SK-N-SH (cell line): ENCODE measurements around the gene ZMYND15. TPM values are rescaled to one million over a fixed set of nuclear protein-coding genes. Genes with fewer than 3 reads are reported as not detected.

ENCODE experiments used
- CTCF ChIA-PET: fragments of 300-600, 350-600 bp; formaldehyde crosslinking; extraction: SDS; loops from one replicate; lab custom pipeline; 2021; lab: Yijun Ruan, JAX
- POLR2A ChIA-PET: fragments of 350-600 bp; sonication (Branson Sonifier 250); formaldehyde crosslinking; extraction: SDS; loops from one replicate; lab custom pipeline; 2020; ENCODE audit warnings: antibody characterized with exemption, inconsistent platforms; lab: Yijun Ruan, JAX
- DNase-seq: peaks from one replicate; pipeline ENCODE4 v3.0.0; 2012
- H2AFZ ChIP-seq: fragments of 200-600 bp; sonication (generic); 2 replicates; pipeline ENCODE4 v1.8.1; 2016; ENCODE audit warnings: antibody characterized with exemption, mild to moderate bottlenecking, low read depth
- H3F3A ChIP-seq: fragments of 200-600 bp; sonication (generic); replicated peaks from 2 replicates; pipeline ENCODE3; 2016; ENCODE audit warnings: antibody characterized with exemption, mild to moderate bottlenecking; ENCODE audit not compliant: insufficient read depth
- H3K27ac ChIP-seq, 2 experiments: fragments of 200-500 bp in 1 of 2; fragments of 200-600 bp in 1 of 2; sonication (Bioruptor generic) in 1 of 2; sonication (generic), shearing (Covaris generic) in 1 of 2; 2 replicates each; pipeline versions ENCODE4 v1.5.1 to v1.6.1; 2014 to 2016; ENCODE audit warnings: low read depth in 2 of 2, inconsistent platforms in 1 of 2, low read length in 1 of 2, mild to moderate bottlenecking in 1 of 2, mixed read lengths in 1 of 2
- H3K27me3 ChIP-seq: fragments of 200-600 bp; sonication (generic), shearing (Covaris generic); 2 replicates; pipeline ENCODE4 v1.6.1; 2016; ENCODE audit warnings: mixed run types; ENCODE audit not compliant: insufficient read depth
- H3K36me3 ChIP-seq, 2 experiments: fragments of 200-500 bp in 1 of 2; fragments of 200-600 bp in 1 of 2; sonication (Bioruptor generic) in 1 of 2; sonication (generic) in 1 of 2; replicated peaks in 1 of 2; 2 replicates each; pipeline versions ENCODE3 to v1.5.1; 2014 to 2016; ENCODE audit warnings: low read length in 1 of 2, mild to moderate bottlenecking in 1 of 2; ENCODE audit not compliant: insufficient read depth in 2 of 2, control insufficient read depth in 1 of 2
- H3K4me1 ChIP-seq, 2 experiments: fragments of 200-500 bp in 1 of 2; fragments of 200-600 bp in 1 of 2; sonication (Bioruptor generic) in 1 of 2; sonication (generic), shearing (Covaris generic) in 1 of 2; 2 replicates each; pipeline versions ENCODE4 v1.5.1 to v1.6.1; 2014 to 2016; ENCODE audit warnings: low read depth in 1 of 2, low read length in 1 of 2, mixed run types in 1 of 2; ENCODE audit not compliant: insufficient read depth in 2 of 2, control insufficient read depth in 1 of 2
- H3K4me2 ChIP-seq: fragments of 200-600 bp; sonication (generic), shearing (Covaris generic); 2 replicates; pipeline ENCODE4 v1.6.1; 2017; ENCODE audit warnings: mixed run types
- H3K4me3 ChIP-seq, 2 experiments: fragments of 200-500 bp in 1 of 2; fragments of 200-600 bp in 1 of 2; sonication (Bioruptor generic) in 1 of 2; sonication (generic), shearing (Covaris generic) in 1 of 2; 2 replicates each; pipeline versions ENCODE4 v1.5.1 to v1.8.1; 2014 to 2016; ENCODE audit warnings: low read depth in 2 of 2, inconsistent platforms in 1 of 2, low read length in 1 of 2, mild to moderate bottlenecking in 1 of 2, mixed read lengths in 1 of 2, moderate library complexity in 1 of 2
- H3K79me2 ChIP-seq: fragments of 200-600 bp; sonication (generic); 2 replicates; pipeline ENCODE4 v1.8.1; 2017; ENCODE audit warnings: mild to moderate bottlenecking; ENCODE audit not compliant: insufficient read depth
- H3K9ac ChIP-seq: fragments of 200-600 bp; sonication (generic); 2 replicates; pipeline ENCODE4 v1.6.1; 2017; ENCODE audit warnings: mixed run types
- H3K9me2 ChIP-seq: fragments of 200-600 bp; sonication (generic); 2 replicates; pipeline ENCODE4 v1.6.1; 2017; ENCODE audit warnings: mixed run types
- H3K9me3 ChIP-seq: fragments of 200-600 bp; sonication (generic); 2 replicates; pipeline ENCODE4 v1.6.1; 2017; ENCODE audit warnings: mixed run types, mild to moderate bottlenecking, moderate library complexity
- H4K20me1 ChIP-seq: fragments of 200-600 bp; sonication (generic); 2 replicates; pipeline ENCODE4 v1.6.1; 2017; ENCODE audit warnings: mild to moderate bottlenecking, mixed run types; ENCODE audit not compliant: insufficient read depth
- CHD2 ChIP-seq: fragments of 150-350 bp; IDR thresholded peaks from 2 replicates; pipeline ENCODE4 v1.6.1; 2018; ENCODE audit warnings: low read length; ENCODE audit not compliant: partially characterized antibody
- FOSL2 ChIP-seq: IDR thresholded peaks from 2 replicates; pipeline ENCODE4 v1.4.0; 2012; ENCODE audit warnings: low read depth, mild to moderate bottlenecking, moderate library complexity, borderline replicate concordance
- GABPA ChIP-seq: IDR thresholded peaks from 2 replicates; pipeline ENCODE4 v1.4.0; 2012; ENCODE audit warnings: low read depth, mild to moderate bottlenecking
- JUND ChIP-seq: IDR thresholded peaks from 2 replicates; pipeline ENCODE4 v1.4.0; 2012
- NFIC ChIP-seq: IDR thresholded peaks from 2 replicates; pipeline ENCODE4 v1.4.0; 2012; ENCODE audit warnings: borderline replicate concordance
- RAD21 ChIP-seq: IDR thresholded peaks from 2 replicates; pipeline ENCODE4 v1.6.1; 2012; ENCODE audit warnings: mild to moderate bottlenecking, low read length
- REST ChIP-seq: IDR thresholded peaks from 2 replicates; pipeline ENCODE4 v1.6.1; 2012; ENCODE audit warnings: mild to moderate bottlenecking, low read depth, low read length, moderate library complexity
- SIN3A ChIP-seq: IDR thresholded peaks from 2 replicates; pipeline ENCODE4 v1.6.1; 2012; ENCODE audit warnings: low read depth, mild to moderate bottlenecking, low read length, moderate library complexity, borderline replicate concordance
- TEAD4 ChIP-seq: IDR thresholded peaks from 2 replicates; pipeline ENCODE4 v1.4.0; 2012; ENCODE audit warnings: mild to moderate bottlenecking, borderline replicate concordance; ENCODE audit not compliant: insufficient read depth
- YY1 ChIP-seq: IDR thresholded peaks from 2 replicates; pipeline ENCODE4 v1.4.0; 2012; ENCODE audit warnings: low read depth, mild to moderate bottlenecking
- WGBS: methylation state at CpG from one replicate; pipeline ENCODE4 v1.1.6; 2017; ENCODE audit warnings: low lambda C conversion rate; 5-methylcytosine and 5-hydroxymethylcytosine counted together
- polyA plus RNA-seq, 3 experiments: library from polyadenylated mRNA; depleted of rRNA; stranded (reverse); fragments of >200 nt; gene quantifications; 2 replicates each; pipeline ENCODE4 v1.2.3, GENCODE V29; 2012

Gene ZMYND15
- polyA plus RNA-seq, 1 of the 3 experiments (the other 2 are of a cell fraction) = 0.08 TPM

DNA sequence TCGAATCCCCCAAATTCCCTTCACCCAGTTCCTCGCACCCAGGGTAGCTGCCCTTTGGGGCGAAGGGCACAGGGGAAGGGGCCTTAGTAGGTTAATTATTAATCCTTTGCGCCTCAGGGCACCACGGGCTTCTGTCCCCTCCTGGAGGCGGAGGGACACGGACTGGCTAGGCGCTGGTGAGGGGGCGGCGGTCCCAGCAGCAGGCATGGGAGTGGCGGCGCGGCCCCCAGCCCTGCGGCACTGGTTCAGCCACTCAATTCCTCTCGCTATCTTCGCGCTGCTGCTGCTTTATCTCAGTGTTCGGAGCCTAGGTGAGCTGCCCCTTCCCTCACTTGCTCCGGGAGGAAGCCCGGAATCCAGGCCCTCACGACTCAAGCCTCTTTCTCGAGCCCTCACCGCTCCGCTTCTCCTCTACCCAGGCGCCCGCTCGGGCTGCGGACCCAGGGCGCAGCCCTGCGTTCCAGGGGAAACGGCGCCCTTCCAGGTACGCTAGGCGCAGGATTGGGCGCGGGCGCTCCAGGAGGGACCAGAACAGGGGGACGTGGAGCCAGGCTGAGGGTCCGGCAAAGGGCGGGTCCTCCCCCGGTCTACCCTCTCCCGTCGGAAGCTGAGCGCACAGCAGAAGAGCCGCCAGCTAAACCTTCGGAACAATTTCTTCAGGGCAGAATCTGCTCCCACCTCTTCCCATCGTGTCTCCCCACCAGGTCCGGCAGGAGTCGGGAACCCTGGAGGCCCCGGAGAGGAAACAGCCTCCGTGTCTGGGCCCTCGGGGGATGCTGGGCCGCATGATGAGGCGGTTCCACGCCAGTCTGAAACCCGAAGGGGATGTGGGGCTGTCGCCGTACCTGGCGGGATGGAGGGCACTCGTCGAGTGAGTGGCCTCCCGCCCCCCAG lies 49.4 kb downstream of the ZMYND15 start, which contains the start of gene GLTPD2:
Gene GLTPD2, plus strand, starts transcription at position 158 of the 894 bp plus-strand sequence. Its CDS starts 48 bp downstream, at position 206.
- peaks cover 5% of the 10 kb centered on the region for H3F3A ChIP-seq
- H2AFZ ChIP-seq = peak within 1 kb of the TSS; percentile 85
- CTCF ChIA-PET = interaction anchor here (0.6 to 10.5 kb wide), 42 partner anchors 8 to 223 kb away, joined by 3 to 235 read pairs (median 5); partner anchors contain the start of genes ARRB2, C17orf107, CAMTA2 and CHRNE
- H3K9me3 ChIP-seq = no peaks in the 10 kb centered on the region
- H3K27me3 ChIP-seq = peaks cover 4% of the 10 kb centered on the region; the same call in 1 of the 2 replicates
- POLR2A ChIA-PET = interaction anchor here (1.0 to 1.8 kb wide), 8 partner anchors 17 to 178 kb away, joined by 3 to 10 read pairs (median 4); partner anchors contain the start of genes MINK1, PLD2, SPAG7 and TM4SF5
- no peak for TF ChIP-seq CHD2
- H3K9me2 ChIP-seq = no peaks in the 10 kb centered on the region
- H3K4me3 ChIP-seq = peak within 1 kb of the TSS; percentile 59 to 79
- no peaks in the 10 kb centered on the region for H3K36me3 ChIP-seq
- peak within 1 kb of the TSS; percentile 70 to 82 for H3K27ac ChIP-seq
- peaks cover 8 to 19% of the 10 kb centered on the region in 2 experiments; a peak in 2 of 4 replicates for H3K4me1 ChIP-seq
- peak within 1 kb of the TSS; percentile 99 for H3K4me2 ChIP-seq
- WGBS = 40% methylated on average over 37 of the region's 62 CpGs
- peak; percentile 48 for DNase-seq
- H3K79me2 ChIP-seq = no peaks in the 10 kb centered on the region
- H3K9ac ChIP-seq = peak within 1 kb of the TSS; percentile 75; the same call in 1 of the 2 replicates
- no peaks in the 10 kb centered on the region for H4K20me1 ChIP-seq

DNA sequence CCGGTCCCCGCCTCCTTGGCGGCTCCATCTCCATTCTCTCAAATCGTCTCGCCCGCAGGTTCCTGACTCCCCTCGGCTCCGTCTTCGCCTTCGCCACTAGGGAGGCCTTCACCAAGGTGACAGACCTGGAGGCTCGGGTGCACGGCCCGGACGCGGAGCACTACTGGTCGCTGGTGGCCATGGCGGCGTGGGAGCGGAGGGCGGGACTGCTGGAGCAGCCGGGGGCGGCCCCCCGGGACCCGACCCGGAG lies 50.0 kb downstream of the ZMYND15 start:
- TF ChIP-seq TEAD4 (no peak), SIN3A (no peak), RAD21 (no peak), GABPA (0 out of 2 replicates have a peak, but pooled peaks have one; percentile 5), JUND (no peak), NFIC (no peak), FOSL2 (no peak), YY1 (peak; percentile 51), REST (no peak)
- Histone ChIP-seq H2AFZ (peak overlapping the region; percentile 85), H3K79me2 (no peaks in the 10 kb centered on the region), H3K9ac (peak overlapping the region; percentile 75; the same call in 1 of the 2 replicates), H3K4me3 (peak overlapping the region; percentile 59 to 79), H3K27ac (peak overlapping the region; percentile 70 to 82), H3K4me2 (peak overlapping the region; percentile 99), H4K20me1 (no peaks in the 10 kb centered on the region), H3K27me3 (no peaks in the 10 kb centered on the region), H3K4me1 (peaks cover 8 to 19% of the 10 kb centered on the region in 2 experiments; a peak in 2 of 4 replicates), H3K9me2 (no peaks in the 10 kb centered on the region), H3F3A (peaks cover 5% of the 10 kb centered on the region), H3K36me3 (no peaks in the 10 kb centered on the region), H3K9me3 (no peaks in the 10 kb centered on the region)
- POLR2A ChIA-PET = interaction anchor here (1.0 to 1.8 kb wide), 7 partner anchors 17 to 177 kb away, joined by 3 to 10 read pairs (median 4); partner anchors contain the start of genes MINK1, PLD2, SPAG7 and TM4SF5
- CTCF ChIA-PET = interaction anchor here (0.6 to 10.5 kb wide), 44 partner anchors 8 to 224 kb away, joined by 3 to 235 read pairs (median 5); partner anchors contain the start of genes ARRB2, C17orf107, CAMTA2 and CHRNE
- WGBS = 0% methylated on average over 2 of the region's 25 CpGs
- no peak for DNase-seq
